Neural progenitor cell (in vitro differentiated cells): Measurements from ENCODE around the gene FOXD4L3.
"Not testable (repeated sequence)": the region's sequence is repeated elsewhere in the genome, so short reads cannot be mapped to it uniquely, and the experiment has no call there.

ENCODE experiments used
- CTCF ChIP-seq: fragments of 200-600 bp; sonication (generic); IDR thresholded peaks from 2 replicates; pipeline ENCODE4 v1.5.1; 2017; ENCODE audit warnings: antibody characterized with exemption, mild to moderate bottlenecking
- EZH2 ChIP-seq: fragments of 200-600 bp; sonication (generic); IDR thresholded peaks from 2 replicates; pipeline ENCODE4 v1.6.1; 2017; ENCODE audit warnings: antibody characterized with exemption, mild to moderate bottlenecking, moderate library complexity

GRCh38 chr9:68351689-68352088 lies 49.0 kb downstream of the FOXD4L3 start:
- not testable (repeated sequence) for TF ChIP-seq EZH2, CTCF
